ENCODE measurements around the gene SLC24A1. TPM values are rescaled to one million over a fixed set of nuclear protein-coding genes. Genes with fewer than 3 reads are reported as not detected.
A peak's percentile ranks its signal among the peaks of the same experiment; 100 is the strongest.

Gene SLC24A1
- polyA plus RNA-seq, 1 donor (not counting 4 experiments of a cell fraction or from before 2014, with no cell fraction given), result 4.0 TPM

GRCh38 chr15:65653341-65653740 lies 31.6 kb downstream of the SLC24A1 start:
- FAIRE-seq (no peak), DNase-seq (ENCODE audit: low read depth, low spot score) (peak; percentile 15)
- H3K9me1 ChIP-seq (ENCODE audit: control insufficient read depth, extremely low read depth, insufficient read depth, low read length), result no peaks in the 10 kb centered on the region
- H3K79me2 ChIP-seq (ENCODE audit: control insufficient read depth, insufficient read depth, low read length), result no peaks in the 10 kb centered on the region
- no peaks in the 10 kb centered on the region for H4K20me1 ChIP-seq (ENCODE audit: control insufficient read depth, extremely low read depth, insufficient read depth, low read length)
- H3K4me2 ChIP-seq (ENCODE audit: control insufficient read depth, extremely low read depth, insufficient read depth, low read depth, low read length), result peak overlapping the region; percentile 17
- no peaks in the 10 kb centered on the region for H3K9me3 ChIP-seq (ENCODE audit: control insufficient read depth, low read depth, low read length)
- TF ChIP-seq, protein P1, sequence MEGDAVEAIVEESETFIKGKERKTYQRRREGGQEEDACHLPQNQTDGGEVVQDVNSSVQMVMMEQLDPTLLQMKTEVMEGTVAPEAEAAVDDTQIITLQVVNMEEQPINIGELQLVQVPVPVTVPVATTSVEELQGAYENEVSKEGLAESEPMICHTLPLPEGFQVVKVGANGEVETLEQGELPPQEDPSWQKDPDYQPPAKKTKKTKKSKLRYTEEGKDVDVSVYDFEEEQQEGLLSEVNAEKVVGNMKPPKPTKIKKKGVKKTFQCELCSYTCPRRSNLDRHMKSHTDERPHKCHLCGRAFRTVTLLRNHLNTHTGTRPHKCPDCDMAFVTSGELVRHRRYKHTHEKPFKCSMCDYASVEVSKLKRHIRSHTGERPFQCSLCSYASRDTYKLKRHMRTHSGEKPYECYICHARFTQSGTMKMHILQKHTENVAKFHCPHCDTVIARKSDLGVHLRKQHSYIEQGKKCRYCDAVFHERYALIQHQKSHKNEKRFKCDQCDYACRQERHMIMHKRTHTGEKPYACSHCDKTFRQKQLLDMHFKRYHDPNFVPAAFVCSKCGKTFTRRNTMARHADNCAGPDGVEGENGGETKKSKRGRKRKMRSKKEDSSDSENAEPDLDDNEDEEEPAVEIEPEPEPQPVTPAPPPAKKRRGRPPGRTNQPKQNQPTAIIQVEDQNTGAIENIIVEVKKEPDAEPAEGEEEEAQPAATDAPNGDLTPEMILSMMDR (optimal IDR thresholded peaks at IDR 0.05 in 1 of 3, IDR thresholded peaks at IDR 0.05 in 1 of 3, conservative IDR thresholded peaks at IDR 0.05 in 1 of 3; ENCODE audit: extremely low read depth in 1 of 3, insufficient read depth in 2 of 3, low read length in 3 of 3), result no peak
- TF ChIP-seq EZH2 (IDR thresholded peaks at IDR 0.05; ENCODE audit: low read length), result no peak
- H3K36me3 ChIP-seq (ENCODE audit: control insufficient read depth in 2 of 2, extremely low read depth in 1 of 2, insufficient read depth in 2 of 2, low read length in 2 of 2), result peaks cover 4% of the 10 kb centered on the region in 2 experiments
- H3K4me3 ChIP-seq (ENCODE audit: control insufficient read depth in 2 of 3, extremely low read depth in 1 of 3, insufficient read depth in 2 of 3, low read depth in 1 of 3, low read length in 3 of 3), result no peak overlapping the region
- H2AFZ ChIP-seq (ENCODE audit: control insufficient read depth, low read length), result no peak overlapping the region
- no peak overlapping the region for H3K9ac ChIP-seq (ENCODE audit: control insufficient read depth, extremely low read depth, insufficient read depth, low read length)
- H3K27me3 ChIP-seq (ENCODE audit: control insufficient read depth, extremely low read depth, insufficient read depth, low read length), result no peaks in the 10 kb centered on the region
- peaks cover 35% of the 10 kb centered on the region for H3K4me1 ChIP-seq (ENCODE audit: control insufficient read depth, extremely low read depth, insufficient read depth, low read length)
- H3K27ac ChIP-seq (ENCODE audit: control insufficient read depth, insufficient read depth, low read length), result peak overlapping the region; percentile 68
- dilution Hi-C loops (cut with MboI; ENCODE audit: extremely low pct_ligation_motif_present, low sequenced_read_pairs), result no loop called here

GRCh38 chr15:65653801-65654521 lies 32.2 kb downstream of the SLC24A1 start:
- no peak for TF ChIP-seq EZH2 (IDR thresholded peaks at IDR 0.05; ENCODE audit: low read length)
- TF ChIP-seq, protein P1 (optimal IDR thresholded peaks at IDR 0.05 in 1 of 3, IDR thresholded peaks at IDR 0.05 in 1 of 3, conservative IDR thresholded peaks at IDR 0.05 in 1 of 3; ENCODE audit: extremely low read depth in 1 of 3, insufficient read depth in 2 of 3, low read length in 3 of 3), result no peak
- H3K27me3 ChIP-seq (ENCODE audit: control insufficient read depth, extremely low read depth, insufficient read depth, low read length), result no peaks in the 10 kb centered on the region
- peaks cover 4% of the 10 kb centered on the region in 2 experiments for H3K36me3 ChIP-seq (ENCODE audit: control insufficient read depth in 2 of 2, extremely low read depth in 1 of 2, insufficient read depth in 2 of 2, low read length in 2 of 2)
- no peak overlapping the region for H2AFZ ChIP-seq (ENCODE audit: control insufficient read depth, low read length)
- no peaks in the 10 kb centered on the region for H3K79me2 ChIP-seq (ENCODE audit: control insufficient read depth, insufficient read depth, low read length)
- peak overlapping the region; percentile 68 for H3K27ac ChIP-seq (ENCODE audit: control insufficient read depth, insufficient read depth, low read length)
- no peaks in the 10 kb centered on the region for H4K20me1 ChIP-seq (ENCODE audit: control insufficient read depth, extremely low read depth, insufficient read depth, low read length)
- dilution Hi-C loops (cut with MboI; ENCODE audit: extremely low pct_ligation_motif_present, low sequenced_read_pairs), result no loop called here
- H3K4me3 ChIP-seq (ENCODE audit: control insufficient read depth in 2 of 3, extremely low read depth in 1 of 3, insufficient read depth in 2 of 3, low read depth in 1 of 3, low read length in 3 of 3), result no peak overlapping the region
- no peaks in the 10 kb centered on the region for H3K9me3 ChIP-seq (ENCODE audit: control insufficient read depth, low read depth, low read length)
- DNase-seq (ENCODE audit: low read depth, low spot score) (no peak), FAIRE-seq (no peak)
- H3K9ac ChIP-seq (ENCODE audit: control insufficient read depth, extremely low read depth, insufficient read depth, low read length), result no peak overlapping the region
- H3K9me1 ChIP-seq (ENCODE audit: control insufficient read depth, extremely low read depth, insufficient read depth, low read length), result no peaks in the 10 kb centered on the region
- H3K4me1 ChIP-seq (ENCODE audit: control insufficient read depth, extremely low read depth, insufficient read depth, low read length), result peaks cover 35% of the 10 kb centered on the region
- peak overlapping the region; percentile 17 for H3K4me2 ChIP-seq (ENCODE audit: control insufficient read depth, extremely low read depth, insufficient read depth, low read depth, low read length)

Data from keratinocyte (primary cell).